H1 (cell line): ENCODE results near the gene LTBP1. TPM values are rescaled to one million over a fixed set of nuclear protein-coding genes. Genes with fewer than 3 reads are reported as not detected.

Experiments used
- CTCF ChIA-PET: fragments of 300-600 bp; sonication (Branson Sonifier 250); formaldehyde crosslinking; loops from one replicate; lab custom pipeline; 2021; ENCODE audit not compliant: partially characterized antibody; lab: Charles Lee
- POLR2A ChIA-PET: fragments of 300-600 bp; sonication (Branson Sonifier 250); formaldehyde crosslinking; loops from one replicate; lab custom pipeline; 2021; ENCODE audit warnings: inconsistent platforms; ENCODE audit not compliant: partially characterized antibody; lab: Charles Lee
- DNase-seq, 2 experiments: peaks; one replicate each; pipeline versions ENCODE4 v3.0.0 to v3.0.0-alpha.2; 2010 to 2022; ENCODE audit warnings: low spot score in 2 of 2, low read depth in 1 of 2, mixed read lengths in 1 of 2
- FAIRE-seq: peaks from 2 replicates; lab custom pipeline; 2011; peaks lifted over from hg19 to GRCh38; lab: Jason Lieb, UNC
- H2AFZ ChIP-seq: 2 replicates; pipeline ENCODE4 v1.8.1; 2012; ENCODE audit warnings: low read length, inconsistent platforms
- H2AK5ac ChIP-seq: 2 replicates; pipeline ENCODE4 v1.6.1; 2013; ENCODE audit warnings: low read depth, low read length
- H2BK120ac ChIP-seq: replicated peaks from 2 replicates; pipeline ENCODE3; 2013; ENCODE audit warnings: low read depth, low read length, inconsistent platforms
- H2BK12ac ChIP-seq: 2 replicates; pipeline ENCODE4 v1.6.1; 2013; ENCODE audit warnings: low read depth, low read length
- H2BK15ac ChIP-seq: 2 replicates; pipeline ENCODE4 v1.6.1; 2013; ENCODE audit warnings: low read length
- H2BK20ac ChIP-seq: 2 replicates; pipeline ENCODE4 v1.6.1; 2013; ENCODE audit warnings: low read length
- H2BK5ac ChIP-seq: 2 replicates; pipeline ENCODE4 v1.6.1; 2013; ENCODE audit warnings: low read depth, low read length
- H3K14ac ChIP-seq: 2 replicates; pipeline ENCODE4 v1.6.1; 2013; ENCODE audit warnings: inconsistent platforms; ENCODE audit not compliant: insufficient read length
- H3K18ac ChIP-seq: 2 replicates; pipeline ENCODE4 v1.6.1; 2013; ENCODE audit warnings: low read length; ENCODE audit errors: extremely low read depth
- H3K23ac ChIP-seq: 2 replicates; pipeline ENCODE4 v1.6.1; 2013; ENCODE audit warnings: inconsistent platforms; ENCODE audit not compliant: insufficient read length
- H3K23me2 ChIP-seq: 2 replicates; pipeline ENCODE4 v1.6.1; 2013; ENCODE audit warnings: low read depth, low read length
- H3K27ac ChIP-seq: 2 replicates; pipeline ENCODE4 v1.6.1; 2011; ENCODE audit warnings: low read depth, low read length, inconsistent platforms
- H3K27me3 ChIP-seq, 4 experiments: replicated peaks in 1 of 4; 1 replicate in 1 of 4; 2 replicates in 3 of 4; pipeline versions ENCODE4 v1.6.1 to v1.8.1; 2011 to 2013; ENCODE audit warnings: low read length in 3 of 4, mild to moderate bottlenecking in 3 of 4, inconsistent platforms in 2 of 4, mixed read lengths in 2 of 4, moderate library complexity in 1 of 4; ENCODE audit not compliant: control insufficient read depth in 3 of 4, insufficient read depth in 3 of 4; ENCODE audit errors: extremely low read depth in 1 of 4
- H3K36me3 ChIP-seq, 4 experiments: 2 replicates each; pipeline versions ENCODE4 v1.6.1 to v1.8.1; 2011 to 2013; ENCODE audit warnings: mild to moderate bottlenecking in 4 of 4, low read length in 3 of 4, moderate library complexity in 2 of 4, control low read depth in 1 of 4, inconsistent platforms in 1 of 4; ENCODE audit not compliant: insufficient read depth in 4 of 4, control insufficient read depth in 2 of 4
- H3K4ac ChIP-seq: replicated peaks from 2 replicates; pipeline ENCODE3; 2013; ENCODE audit warnings: low read length, low read depth, mixed read lengths, inconsistent platforms; ENCODE audit not compliant: insufficient read length
- H3K4me1 ChIP-seq, 4 experiments: replicated peaks in 1 of 4; 1 replicate in 1 of 4; 2 replicates in 3 of 4; pipeline versions ENCODE4 v1.6.1 to v1.8.1; 2011 to 2013; ENCODE audit warnings: low read length in 3 of 4, inconsistent platforms in 2 of 4, mixed read lengths in 1 of 4; ENCODE audit not compliant: insufficient read depth in 4 of 4, control insufficient read depth in 3 of 4
- H3K4me2 ChIP-seq, 2 experiments: 2 replicates each; pipeline versions ENCODE4 v1.6.1 to v1.8.1; 2011 to 2013; ENCODE audit warnings: low read depth in 2 of 2, low read length in 2 of 2, control low read depth in 1 of 2, inconsistent platforms in 1 of 2, mild to moderate bottlenecking in 1 of 2; ENCODE audit not compliant: insufficient read depth in 1 of 2
- H3K4me3 ChIP-seq, 4 experiments: fragments of 200-600, 300-600 bp in 1 of 4; sonication (generic), shearing (Covaris generic), sonication (Bioruptor Twin) in 1 of 4; 2 replicates each; pipeline versions ENCODE4 v1.5.1 to v1.8.1; 2011 to 2016; ENCODE audit warnings: low read length in 4 of 4, low read depth in 3 of 4, control low read depth in 2 of 4, inconsistent platforms in 2 of 4, mild to moderate bottlenecking in 2 of 4, mixed read lengths in 1 of 4, moderate library complexity in 1 of 4; ENCODE audit not compliant: insufficient read depth in 2 of 4; ENCODE audit errors: extremely low read depth in 1 of 4
- H3K56ac ChIP-seq: replicated peaks from 2 replicates; pipeline ENCODE3; 2013; ENCODE audit warnings: low read depth, mild to moderate bottlenecking, mixed read lengths, low read length, inconsistent platforms; ENCODE audit not compliant: insufficient read length
- H3K79me1 ChIP-seq: 2 replicates; pipeline ENCODE4 v1.6.1; 2013; ENCODE audit warnings: low read depth, low read length, control low read depth
- H3K79me2 ChIP-seq, 2 experiments: 2 replicates each; pipeline versions ENCODE4 v1.6.1 to v1.8.1; 2012 to 2013; ENCODE audit warnings: low read length in 2 of 2, mild to moderate bottlenecking in 2 of 2, inconsistent platforms in 1 of 2; ENCODE audit not compliant: insufficient read depth in 2 of 2, control insufficient read depth in 1 of 2
- H3K9ac ChIP-seq, 4 experiments: replicated peaks in 1 of 4; 1 replicate in 1 of 4; 2 replicates in 3 of 4; pipeline versions ENCODE4 v1.6.1 to v1.8.1; 2011 to 2013; ENCODE audit warnings: low read depth in 3 of 4, low read length in 3 of 4, control low read depth in 2 of 4, mild to moderate bottlenecking in 2 of 4, moderate library complexity in 2 of 4, inconsistent platforms in 1 of 4; ENCODE audit errors: extremely low read depth in 1 of 4
- H3K9me3 ChIP-seq, 2 experiments: 2 replicates each; pipeline versions ENCODE4 v1.6.1 to v1.8.1; 2012 to 2013; ENCODE audit warnings: mild to moderate bottlenecking in 2 of 2, moderate library complexity in 2 of 2, control low read depth in 1 of 2, inconsistent platforms in 1 of 2, low read depth in 1 of 2, low read length in 1 of 2, mixed read lengths in 1 of 2; ENCODE audit not compliant: insufficient read depth in 2 of 2
- H4K20me1 ChIP-seq, 2 experiments: replicated peaks in 1 of 2; 2 replicates each; pipeline versions ENCODE3 to v1.8.1; 2011 to 2013; ENCODE audit warnings: inconsistent platforms in 2 of 2, low read length in 2 of 2, mild to moderate bottlenecking in 1 of 2; ENCODE audit not compliant: insufficient read depth in 2 of 2, control insufficient read depth in 1 of 2
- H4K5ac ChIP-seq: 2 replicates; pipeline ENCODE4 v1.6.1; 2013; ENCODE audit warnings: low read length, low read depth, mixed read lengths, inconsistent platforms; ENCODE audit not compliant: insufficient read length
- H4K8ac ChIP-seq: 2 replicates; pipeline ENCODE4 v1.8.0; 2013; ENCODE audit warnings: mild to moderate bottlenecking, moderate library complexity, low read length, inconsistent platforms; ENCODE audit not compliant: insufficient read depth; ENCODE audit errors: extremely low read depth
- H4K91ac ChIP-seq: replicated peaks from 2 replicates; pipeline ENCODE3; 2013; ENCODE audit warnings: low read length, mixed read lengths, inconsistent platforms; ENCODE audit not compliant: insufficient read length
- CBX5 ChIP-seq: fragments of 300-800, 300-1000 bp; sonication (generic); IDR thresholded peaks from 2 replicates; pipeline ENCODE4 v1.7.1; 2016; ENCODE audit warnings: antibody characterized with exemption, low read length, low read depth
- CREB1 ChIP-seq: IDR thresholded peaks from 2 replicates; pipeline ENCODE4 v1.6.1; 2012; ENCODE audit warnings: inconsistent platforms
- CTBP2 ChIP-seq: IDR thresholded peaks from 2 replicates; pipeline ENCODE4 v1.7.0; 2011; ENCODE audit warnings: borderline replicate concordance, mild to moderate bottlenecking, moderate library complexity, mixed read lengths, low read length; ENCODE audit not compliant: insufficient read depth, insufficient read length
- FOSL1 ChIP-seq: IDR thresholded peaks from 2 replicates; pipeline ENCODE4 v1.6.1; 2011; ENCODE audit warnings: mild to moderate bottlenecking, low read depth, low read length, moderate library complexity; ENCODE audit not compliant: insufficient read depth
- KDM1A ChIP-seq: fragments of 200-600, 300-600 bp; sonication (generic); IDR thresholded peaks from 2 replicates; pipeline ENCODE4 v1.7.1; 2016; ENCODE audit warnings: mild to moderate bottlenecking, low read length, borderline replicate concordance
- RAD21 ChIP-seq, 2 experiments: IDR thresholded peaks in 1 of 2; conservative IDR thresholded peaks in 1 of 2; 2 replicates each; pipeline ENCODE4 v1.6.1; 2011; ENCODE audit warnings: low read depth in 2 of 2, low read length in 2 of 2, improper control_type of control experiment in 1 of 2, inconsistent platforms in 1 of 2, mild to moderate bottlenecking in 1 of 2, moderate library complexity in 1 of 2
- RFX5 ChIP-seq: IDR thresholded peaks from 2 replicates; pipeline ENCODE4 v1.6.1; 2011; ENCODE audit warnings: low read depth, low read length, improper control_type of control experiment, borderline replicate concordance
- TAF7 ChIP-seq: optimal IDR thresholded peaks from 2 replicates; pipeline ENCODE3; 2011; ENCODE audit warnings: low read depth, mild to moderate bottlenecking, inconsistent platforms, low read length, moderate library complexity, borderline replicate concordance
- WGBS, 2 experiments: shearing (Covaris generic) in 1 of 2; methylation state at CpG; one replicate each; pipeline versions ENCODE4 v1.1.6 to v1.1.7; 2013 to 2015; ENCODE audit warnings: low lambda C conversion rate in 2 of 2, mixed read lengths in 2 of 2, inconsistent platforms in 1 of 2, low coverage in 1 of 2, missing lambda C conversion rate in 1 of 2; ENCODE audit not compliant: insufficient replicate concordance in 2 of 2, insufficient coverage in 1 of 2, insufficient read length in 1 of 2; ENCODE audit errors: extremely low coverage in 1 of 2, missing lambda C conversion rate in 1 of 2; 5-methylcytosine and 5-hydroxymethylcytosine counted together
- polyA plus RNA-seq, 7 experiments: library from polyadenylated mRNA; depleted of rRNA in 3 of 7; stranded (reverse) in 5 of 7; unstranded in 2 of 7; fragments of >200 nt in 5 of 7; fragments of 200-250 nt in 2 of 7; gene quantifications; 1 replicate in 5 of 7; 2 replicates in 1 of 7; 4 replicates in 1 of 7; pipeline versions ENCODE4 v1.2.1 to v1.2.3, GENCODE V29; 2011 to 2013; ENCODE audit warnings: missing spikeins in 2 of 7, mixed read lengths in 2 of 7
- total RNA-seq: library from RNA; stranded (reverse); fragmentation: NEBNext Ultra II Directional; extraction: Animal tissue kit (Norgen Biotek cat#: 25700); gene quantifications from 2 replicates; pipeline ENCODE4 v1.2.1, GENCODE V29; 2021

The LTBP1 gene
- total and polyA plus RNA-seq, 2 of the 8 experiments (the other 6 are each of a cell fraction or from before 2014, with no cell fraction given), result 15.4 to 24.7 TPM

GRCh38 chr2:33000986-33001385, 54.2 kb downstream of the LTBP1 start:
- Histone ChIP-seq H3K9ac (no peak overlapping the region), H3K4me2 (no peak overlapping the region), H4K91ac (no peak overlapping the region), H3K23me2 (no peaks in the 10 kb centered on the region), H2BK20ac (no peak overlapping the region), H3K9me3 (no peaks in the 10 kb centered on the region), H3K4ac (no peak overlapping the region), H3K27me3 (peaks cover 0 to 2% (median 0%) of the 10 kb centered on the region in 4 experiments; a peak in 1 of 7 replicates), H3K14ac (no peak overlapping the region), H3K4me1 (no peaks in the 10 kb centered on the region), H2BK12ac (no peak overlapping the region), H3K79me1 (no peaks in the 10 kb centered on the region; the same call in 1 of the 2 replicates), H4K20me1 (no peaks in the 10 kb centered on the region), H2AK5ac (no peak overlapping the region), H2BK120ac (no peak overlapping the region), H3K36me3 (no peaks in the 10 kb centered on the region), H3K79me2 (no peaks in the 10 kb centered on the region), H3K27ac (no peak overlapping the region), H3K56ac (no peak overlapping the region)
- POLR2A ChIA-PET, result no interaction called here
- CTCF ChIA-PET, result no interaction called here
- DNase-seq (no peak), FAIRE-seq (no peak)
- TF ChIP-seq FOSL1 (no peak), CREB1 (no peak), RAD21 (IDR thresholded peaks at IDR 0.05 in 1 of 2, conservative IDR thresholded peaks at IDR 0.05 in 1 of 2; ENCODE audit: low read depth in 2 of 2, low read length in 2 of 2) (no peak), CTBP2 (no peak), RFX5 (no peak), KDM1A (no peak), CBX5 (no peak), TAF7 (no peak)
- TF ChIP-seq, all 59 proteins: peak for 0
- Histone ChIP-seq H2BK5ac (no peak overlapping the region), H4K8ac (no peak overlapping the region), H3K4me3 (no peak overlapping the region), H2BK15ac (no peak overlapping the region), H4K5ac (no peak overlapping the region), H3K18ac (no peak overlapping the region), H2AFZ (no peak overlapping the region), H3K23ac (no peak overlapping the region)
- WGBS, 2 experiments, result 93% methylated on average over 2 of the region's 3 CpGs; no CpG with 5 or more reads in 1 of the 2 experiments
